Loucy (cell line): ENCODE results near the gene ZNF26.

Experiments used
- EZH2phosphoT487 ChIP-seq: fragments of 200-600 bp; IDR thresholded peaks from 2 replicates; pipeline ENCODE4 v1.6.1; 2018; ENCODE audit warnings: antibody characterized with exemption, mild to moderate bottlenecking, moderate library complexity, borderline replicate concordance
- TF ChIP-seq, protein P1 (sequence below): fragments of 200-600 bp; sonication (generic); conservative IDR thresholded peaks from 2 replicates; pipeline ENCODE4 v1.5.1; 2014; ENCODE audit warnings: mild to moderate bottlenecking, antibody characterized with exemption, low read length

DNA sequence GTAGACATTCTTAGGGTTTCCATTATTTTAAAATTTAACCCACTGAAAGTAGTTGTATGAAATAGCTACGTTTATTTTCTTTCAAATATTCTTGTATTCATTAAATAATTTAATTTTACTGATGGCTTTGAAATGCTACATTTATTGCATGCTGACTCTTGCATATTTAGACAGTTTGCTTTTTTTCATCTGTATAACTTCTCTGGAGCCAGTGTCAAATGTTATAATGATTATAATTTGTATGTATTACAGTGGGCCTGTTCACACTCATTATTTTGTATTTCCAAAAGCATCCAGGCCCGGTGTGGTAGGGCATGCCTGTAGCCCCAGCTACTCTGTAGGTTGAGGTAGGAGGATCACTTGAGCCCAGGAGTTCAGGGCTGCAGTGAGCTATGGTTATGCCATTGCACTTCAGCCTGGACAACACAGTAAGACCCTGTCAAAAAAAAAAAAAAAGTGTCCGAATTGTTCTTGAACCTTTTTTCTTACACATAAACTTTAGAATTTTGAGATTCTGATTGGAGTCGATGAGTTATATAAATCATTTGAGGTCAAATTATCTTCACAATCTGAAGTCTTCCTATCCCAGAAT lies 52.0 kb downstream of the ZNF26 start:
- TF ChIP-seq, protein P1, sequence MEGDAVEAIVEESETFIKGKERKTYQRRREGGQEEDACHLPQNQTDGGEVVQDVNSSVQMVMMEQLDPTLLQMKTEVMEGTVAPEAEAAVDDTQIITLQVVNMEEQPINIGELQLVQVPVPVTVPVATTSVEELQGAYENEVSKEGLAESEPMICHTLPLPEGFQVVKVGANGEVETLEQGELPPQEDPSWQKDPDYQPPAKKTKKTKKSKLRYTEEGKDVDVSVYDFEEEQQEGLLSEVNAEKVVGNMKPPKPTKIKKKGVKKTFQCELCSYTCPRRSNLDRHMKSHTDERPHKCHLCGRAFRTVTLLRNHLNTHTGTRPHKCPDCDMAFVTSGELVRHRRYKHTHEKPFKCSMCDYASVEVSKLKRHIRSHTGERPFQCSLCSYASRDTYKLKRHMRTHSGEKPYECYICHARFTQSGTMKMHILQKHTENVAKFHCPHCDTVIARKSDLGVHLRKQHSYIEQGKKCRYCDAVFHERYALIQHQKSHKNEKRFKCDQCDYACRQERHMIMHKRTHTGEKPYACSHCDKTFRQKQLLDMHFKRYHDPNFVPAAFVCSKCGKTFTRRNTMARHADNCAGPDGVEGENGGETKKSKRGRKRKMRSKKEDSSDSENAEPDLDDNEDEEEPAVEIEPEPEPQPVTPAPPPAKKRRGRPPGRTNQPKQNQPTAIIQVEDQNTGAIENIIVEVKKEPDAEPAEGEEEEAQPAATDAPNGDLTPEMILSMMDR = no peak
- TF ChIP-seq EZH2phosphoT487 = no peak
